UCSD-AML1 (cell line): ENCODE data around the gene LENEP.

Source experiments
- DNase-seq: peaks from one replicate; lab custom pipeline; 2025; ENCODE audit not compliant: unreplicated experiment; lab: John Stamatoyannopoulos, UW

Gene LENEP

GRCh38 chr1:154998818-154999570 lies 5.6 kb downstream of the LENEP start:
- DNase-seq, result peak; percentile 82

GRCh38 chr1:154999571-155000410 lies 6.4 kb downstream of the LENEP start:
- DNase-seq, result peak; percentile 67

- DNase-seq, result no peak
Measured at GRCh38 chr1:155000411-155000725, 7.0 kb downstream of the LENEP start.

- DNase-seq, result peak; percentile 93
Measured at GRCh38 chr1:155000726-155001424, 7.5 kb downstream of the LENEP start.

- no peak for DNase-seq
Measured at GRCh38 chr1:155001425-155001674, 8.0 kb downstream of the LENEP start.

GRCh38 chr1:155001675-155002463 lies 8.5 kb downstream of the LENEP start:
- DNase-seq, result peak; percentile 99

GRCh38 chr1:155002464-155003226 lies 9.3 kb downstream of the LENEP start, which contains the start of gene ZBTB7B:
Gene ZBTB7B (plus strand): TSS chr1:155002802. CDS start chr1:155014661, 11,859 bp downstream.
- DNase-seq, result peak; percentile 51

GRCh38 chr1:155003227-155003765 lies 9.9 kb downstream of the LENEP start:
- peak; percentile 51 for DNase-seq

GRCh38 chr1:155003766-155004351 lies 10.5 kb downstream of the LENEP start:
- peak; percentile 60 for DNase-seq

- no peak for DNase-seq
Measured at GRCh38 chr1:155004352-155005075, 11.1 kb downstream of the LENEP start.

- no peak for DNase-seq
Measured at GRCh38 chr1:155005076-155006011, 12.0 kb downstream of the LENEP start.

GRCh38 chr1:155006601-155007101 lies 13.3 kb downstream of the LENEP start:
- DNase-seq, result peak; percentile 54

GRCh38 chr1:155007251-155007828 lies 14.0 kb downstream of the LENEP start:
- no peak for DNase-seq

GRCh38 chr1:155008015-155008941 lies 14.9 kb downstream of the LENEP start:
- DNase-seq, result peak; percentile 52

- no peak for DNase-seq
Measured at GRCh38 chr1:155009221-155009711, 15.9 kb downstream of the LENEP start.

- DNase-seq, result no peak
Measured at GRCh38 chr1:155009742-155010141, 16.4 kb downstream of the LENEP start.
